SJCRH30 (cell line): ENCODE measurements around the gene GRIN2A. TPM values are rescaled to one million over a fixed set of nuclear protein-coding genes. Genes with fewer than 3 reads are reported as not detected.

Experiments used
- DNase-seq, 2 experiments: peaks; one replicate each; pipeline ENCODE4 v3.0.0-alpha.2; 2015 to 2020
- H3K27ac ChIP-seq: fragments of 250-450 bp; sonication (Bioruptor Pico); 2 replicates; pipeline ENCODE4 v1.5.1; 2020; ENCODE audit warnings: mild to moderate bottlenecking, moderate library complexity
- H3K27me3 ChIP-seq: fragments of 250-450 bp; sonication (Bioruptor Pico); 2 replicates; pipeline ENCODE4 v1.5.1; 2020; ENCODE audit warnings: mild to moderate bottlenecking, moderate library complexity
- H3K36me3 ChIP-seq: fragments of 250-450 bp; sonication (Bioruptor Pico); 2 replicates; pipeline ENCODE4 v1.5.1; 2020; ENCODE audit warnings: mild to moderate bottlenecking, moderate library complexity
- H3K4me1 ChIP-seq: fragments of 250-450 bp; sonication (Bioruptor Pico); 2 replicates; pipeline ENCODE4 v1.5.1; 2020; ENCODE audit warnings: mild to moderate bottlenecking, moderate library complexity
- H3K4me3 ChIP-seq: fragments of 250-450 bp; sonication (Bioruptor Pico); 2 replicates; pipeline ENCODE4 v1.5.1; 2020; ENCODE audit warnings: mild to moderate bottlenecking, moderate library complexity
- H3K9me3 ChIP-seq: fragments of 250-450 bp; sonication (Bioruptor Pico); replicated peaks from 2 replicates; pipeline ENCODE4 v1.5.1; 2020; ENCODE audit warnings: mild to moderate bottlenecking, moderate library complexity
- total RNA-seq: library from RNA; depleted of rRNA; stranded (reverse); fragments of >200 nt; shearing (Covaris generic); gene quantifications from 2 replicates; pipeline ENCODE4 v1.2.3, GENCODE V29; 2014

GRIN2A gene
- total RNA-seq, 1 experiment from 2014 or later: 0.38 TPM

DNA sequence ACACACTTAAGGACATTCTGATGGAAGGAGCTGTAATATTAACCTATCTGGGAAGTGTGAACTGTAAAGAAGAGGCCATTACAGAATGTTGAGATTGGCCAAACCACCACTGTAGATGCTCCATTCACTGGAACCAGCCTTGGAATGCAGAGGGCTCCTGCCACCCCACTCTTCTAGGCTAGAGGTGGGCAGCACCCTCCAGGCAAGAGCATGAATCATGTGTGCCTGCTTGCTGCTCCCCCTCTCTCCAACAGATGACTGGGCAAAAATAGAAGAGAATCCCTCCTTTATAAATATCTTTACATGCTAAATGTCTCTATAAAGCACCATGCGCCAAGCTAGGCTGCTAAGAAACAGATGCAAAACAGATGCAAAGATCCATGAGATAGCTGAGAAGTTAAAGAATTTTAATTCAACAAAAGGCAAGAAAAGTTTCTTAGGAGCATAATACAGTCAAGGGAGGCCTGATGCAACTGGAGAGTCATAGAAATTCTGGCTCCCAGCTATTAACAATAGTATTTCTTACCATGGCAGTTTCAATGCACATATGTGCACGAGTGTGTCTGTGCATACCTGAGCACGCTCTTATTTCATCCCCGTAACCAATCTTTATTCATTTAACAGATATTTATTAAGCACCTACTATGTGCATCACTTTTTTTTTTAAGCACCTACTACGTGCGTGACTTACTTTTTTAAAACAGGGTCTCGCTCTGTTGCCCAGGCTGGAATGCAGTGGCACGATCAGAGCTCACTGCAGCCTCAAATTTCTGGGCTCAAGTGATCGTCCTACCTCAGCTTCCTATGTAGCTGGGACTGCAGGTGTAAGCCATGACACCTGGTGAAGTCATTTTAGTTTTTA is 53.6 kb downstream of the GRIN2A start:
- no peak overlapping the region for H3K27ac ChIP-seq
- H3K9me3 ChIP-seq: no peaks in the 10 kb centered on the region
- no peak for DNase-seq
- no peaks in the 10 kb centered on the region for H3K4me1 ChIP-seq
- H3K27me3 ChIP-seq: no peaks in the 10 kb centered on the region
- no peaks in the 10 kb centered on the region for H3K36me3 ChIP-seq
- H3K4me3 ChIP-seq: no peak overlapping the region

DNA sequence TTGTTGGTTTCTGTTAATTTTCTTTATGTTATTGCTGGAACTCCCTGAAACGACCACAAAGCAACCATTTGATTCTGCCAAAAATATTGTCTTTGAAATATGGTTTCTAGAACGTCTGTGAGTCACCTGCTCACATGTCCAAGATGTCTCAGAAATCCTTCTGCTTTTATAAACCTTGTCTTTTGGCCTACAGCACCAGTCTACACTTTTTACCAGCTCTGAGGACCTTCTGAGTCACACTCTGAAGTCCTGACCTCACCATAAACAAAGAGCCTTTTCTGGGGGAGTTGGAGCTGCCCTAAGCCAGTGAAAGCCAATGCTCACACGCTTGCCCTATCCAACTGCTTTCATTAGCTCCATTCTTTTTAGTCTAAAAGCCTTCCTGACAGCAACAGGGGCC is 55.5 kb downstream of the GRIN2A start:
- DNase-seq: no peak
- no peaks in the 10 kb centered on the region for H3K27me3 ChIP-seq
- no peak overlapping the region for H3K27ac ChIP-seq
- no peaks in the 10 kb centered on the region for H3K36me3 ChIP-seq
- H3K4me1 ChIP-seq: no peaks in the 10 kb centered on the region
- H3K9me3 ChIP-seq: no peaks in the 10 kb centered on the region
- no peak overlapping the region for H3K4me3 ChIP-seq

DNA sequence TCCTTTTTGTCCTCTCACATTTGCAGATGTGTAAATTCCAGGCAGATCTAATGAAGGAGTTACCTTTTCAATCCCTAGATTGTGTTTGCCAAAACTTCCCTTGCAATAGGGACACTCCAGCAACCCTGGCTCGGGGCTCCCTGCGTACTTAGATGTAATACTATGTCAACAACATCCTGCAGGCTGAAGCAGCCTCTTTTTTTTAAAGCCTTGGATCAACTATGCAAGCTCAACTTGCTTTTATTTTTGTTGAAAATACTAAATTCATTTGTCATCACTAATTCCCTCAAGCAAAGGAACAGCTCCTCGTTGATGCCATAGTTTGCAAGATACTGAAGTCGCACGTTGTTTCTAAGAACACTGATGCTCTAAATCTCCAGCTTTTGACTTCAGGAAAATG is 59.1 kb downstream of the GRIN2A start:
- Histone ChIP-seq H3K4me3 (no peak overlapping the region), H3K4me1 (no peaks in the 10 kb centered on the region), H3K9me3 (no peaks in the 10 kb centered on the region), H3K27ac (no peak overlapping the region), H3K27me3 (no peaks in the 10 kb centered on the region), H3K36me3 (no peaks in the 10 kb centered on the region)
- DNase-seq: no peak

DNA sequence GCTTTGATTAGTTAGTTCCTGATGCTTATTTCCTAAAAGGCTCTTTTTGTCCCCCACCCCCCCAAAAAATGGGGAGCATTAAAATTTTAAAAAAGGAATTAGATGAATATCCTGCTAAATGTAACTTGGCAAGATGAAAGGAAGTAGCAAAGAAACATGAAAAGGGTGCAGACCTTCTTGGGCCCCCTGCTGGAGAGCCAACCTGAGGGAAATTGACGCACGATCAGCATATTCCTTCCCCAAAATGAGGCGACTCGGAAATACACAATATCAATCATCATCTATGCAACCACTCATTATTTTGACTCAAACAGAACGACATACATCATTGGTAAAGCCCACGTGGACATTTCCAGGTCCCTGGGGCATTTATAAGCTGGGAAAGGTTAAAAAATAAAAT is 59.7 kb downstream of the GRIN2A start:
- Histone ChIP-seq H3K27ac (no peak overlapping the region), H3K36me3 (no peaks in the 10 kb centered on the region), H3K9me3 (no peaks in the 10 kb centered on the region), H3K4me1 (no peaks in the 10 kb centered on the region), H3K4me3 (no peak overlapping the region), H3K27me3 (no peaks in the 10 kb centered on the region)
- DNase-seq: no peak

DNA sequence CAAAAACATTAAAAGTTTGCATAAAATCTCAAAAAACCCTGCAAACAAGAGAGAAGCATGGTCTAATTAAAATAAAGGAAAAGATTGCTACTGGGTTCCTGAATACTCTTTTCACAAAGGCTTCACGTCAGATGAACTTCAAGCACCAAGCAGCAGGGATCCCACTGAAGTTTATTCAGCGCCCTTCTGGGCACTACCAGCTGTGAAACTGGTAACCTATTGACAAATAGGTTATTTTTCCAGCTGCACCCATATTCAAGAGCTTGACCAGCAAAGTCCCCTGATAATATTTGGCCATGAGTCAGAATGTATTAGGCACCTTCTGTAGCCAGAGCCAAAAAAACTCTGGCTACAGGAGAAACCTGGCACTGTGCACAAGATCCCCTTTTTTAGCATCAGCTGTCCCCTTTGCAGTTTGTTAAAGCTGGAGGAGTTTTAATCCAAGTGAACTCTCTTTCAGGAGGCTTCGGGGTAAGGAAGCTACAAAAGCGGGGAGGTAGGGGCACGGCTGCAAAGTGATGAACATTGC is 60.3 kb downstream of the GRIN2A start:
- Histone ChIP-seq H3K9me3 (no peaks in the 10 kb centered on the region), H3K4me3 (no peak overlapping the region), H3K36me3 (no peaks in the 10 kb centered on the region), H3K27ac (no peak overlapping the region), H3K27me3 (no peaks in the 10 kb centered on the region), H3K4me1 (no peaks in the 10 kb centered on the region)
- no peak for DNase-seq

DNA sequence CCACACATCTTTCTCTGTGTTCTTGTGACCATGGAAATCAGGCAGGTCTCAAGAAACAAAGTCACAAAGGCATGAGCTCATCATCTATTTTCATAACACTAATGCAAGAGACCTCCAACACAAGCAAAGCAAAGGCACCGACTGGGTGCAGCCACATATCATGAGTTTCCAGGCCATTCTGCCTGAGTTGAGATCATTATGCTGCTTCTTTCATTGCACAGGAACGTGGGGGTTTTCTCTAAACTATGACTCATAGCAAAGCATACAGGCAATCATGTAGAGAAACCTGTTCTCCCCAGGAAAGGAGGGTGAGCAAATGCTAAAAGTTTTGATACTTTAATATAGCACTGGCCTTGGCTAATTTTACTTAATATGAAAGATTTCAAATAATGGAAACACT is 60.7 kb downstream of the GRIN2A start:
- Histone ChIP-seq H3K4me3 (no peak overlapping the region), H3K4me1 (no peaks in the 10 kb centered on the region), H3K27me3 (no peaks in the 10 kb centered on the region), H3K9me3 (no peaks in the 10 kb centered on the region), H3K36me3 (no peaks in the 10 kb centered on the region), H3K27ac (no peak overlapping the region)
- no peak for DNase-seq

DNA sequence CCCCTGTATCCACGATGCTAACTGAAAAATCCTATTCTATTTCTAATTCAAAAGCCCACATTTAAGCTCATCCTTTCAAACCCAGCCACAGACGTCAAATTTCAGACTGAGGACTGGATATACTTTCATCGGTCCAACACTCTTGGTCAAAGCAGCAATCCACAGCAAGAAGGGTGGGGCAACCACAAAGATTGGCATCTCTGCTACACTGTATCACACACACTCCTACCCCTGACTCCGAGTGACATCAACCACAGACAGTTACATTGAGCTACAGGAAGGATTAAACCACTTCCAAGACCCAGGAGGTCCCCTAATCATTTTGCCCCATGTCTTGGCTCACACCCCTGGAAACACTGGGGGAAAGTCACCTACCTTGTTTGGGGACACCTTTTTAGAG is 61.3 kb downstream of the GRIN2A start:
- H3K4me3 ChIP-seq: no peak overlapping the region
- H3K4me1 ChIP-seq: no peaks in the 10 kb centered on the region
- H3K27me3 ChIP-seq: no peaks in the 10 kb centered on the region
- H3K9me3 ChIP-seq: no peaks in the 10 kb centered on the region
- H3K36me3 ChIP-seq: no peaks in the 10 kb centered on the region
- no peak overlapping the region for H3K27ac ChIP-seq
- no peak for DNase-seq

DNA sequence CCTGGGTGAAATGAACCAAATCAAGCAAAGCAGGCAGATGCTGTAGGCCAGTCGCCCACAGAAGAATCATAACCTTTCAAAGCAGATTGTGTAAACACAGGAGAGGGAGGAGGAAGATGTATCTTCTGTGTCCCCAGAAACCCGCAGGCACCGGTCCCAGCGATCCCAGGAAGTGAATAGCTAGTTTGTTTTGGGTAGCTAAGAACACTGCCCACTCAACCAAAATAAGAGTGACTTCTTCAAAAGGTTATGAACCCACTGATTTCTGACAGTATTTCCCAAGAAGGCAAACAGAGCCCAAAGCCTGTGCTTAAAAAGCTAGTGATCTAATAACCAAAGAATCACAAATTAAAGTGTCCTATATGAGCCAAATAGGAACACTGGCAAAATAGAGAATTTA is 67.8 kb downstream of the GRIN2A start:
- DNase-seq: no peak
- Histone ChIP-seq H3K36me3 (no peaks in the 10 kb centered on the region), H3K27ac (no peak overlapping the region), H3K27me3 (no peaks in the 10 kb centered on the region), H3K9me3 (no peaks in the 10 kb centered on the region), H3K4me1 (no peaks in the 10 kb centered on the region), H3K4me3 (no peak overlapping the region)

DNA sequence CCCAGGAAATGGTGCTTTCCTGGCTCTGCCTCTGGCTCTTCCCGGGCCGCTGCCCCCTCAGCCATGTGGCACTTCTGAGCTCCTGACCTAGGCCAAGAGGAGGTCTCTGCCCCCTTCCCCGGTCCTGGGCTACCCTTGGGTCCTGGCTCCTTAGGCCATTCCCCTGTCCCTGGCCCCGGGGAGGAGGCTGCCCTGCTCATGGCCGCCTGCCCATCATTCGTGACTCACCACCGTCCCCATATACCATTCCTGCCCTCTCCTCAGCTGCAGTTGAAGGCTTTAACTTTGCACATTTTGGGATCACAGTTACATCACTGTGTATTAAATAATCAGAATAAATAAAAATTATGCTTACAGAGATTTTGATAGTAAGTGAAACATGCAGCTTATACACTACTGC is 69.0 kb downstream of the GRIN2A start:
- Histone ChIP-seq H3K27ac (no peak overlapping the region), H3K27me3 (no peaks in the 10 kb centered on the region), H3K4me3 (no peak overlapping the region), H3K36me3 (no peaks in the 10 kb centered on the region), H3K9me3 (no peaks in the 10 kb centered on the region), H3K4me1 (no peaks in the 10 kb centered on the region)
- no peak for DNase-seq

DNA sequence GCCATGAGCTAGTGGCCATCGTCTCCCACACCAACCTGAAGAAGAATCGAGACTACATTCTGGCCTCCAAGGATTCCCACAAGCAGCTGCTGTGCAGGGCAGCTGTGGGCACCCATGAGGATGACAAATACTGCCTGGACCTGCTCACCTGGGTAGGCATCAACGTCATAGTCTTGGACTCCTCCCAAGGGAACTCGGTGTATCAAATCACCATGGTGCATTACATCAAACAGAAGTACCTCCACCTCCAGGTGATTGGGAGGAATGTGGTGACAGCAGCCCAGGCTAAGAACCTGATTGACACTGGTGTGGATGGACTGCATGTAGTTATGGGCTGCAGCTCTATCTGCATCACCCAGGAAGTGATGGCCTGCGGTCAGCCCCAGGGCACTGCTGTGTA is 70.2 kb downstream of the GRIN2A start:
- Histone ChIP-seq H3K4me3 (no peak overlapping the region), H3K9me3 (no peaks in the 10 kb centered on the region), H3K36me3 (no peaks in the 10 kb centered on the region), H3K27me3 (no peaks in the 10 kb centered on the region), H3K4me1 (no peaks in the 10 kb centered on the region), H3K27ac (no peak overlapping the region)
- DNase-seq: no peak

DNA sequence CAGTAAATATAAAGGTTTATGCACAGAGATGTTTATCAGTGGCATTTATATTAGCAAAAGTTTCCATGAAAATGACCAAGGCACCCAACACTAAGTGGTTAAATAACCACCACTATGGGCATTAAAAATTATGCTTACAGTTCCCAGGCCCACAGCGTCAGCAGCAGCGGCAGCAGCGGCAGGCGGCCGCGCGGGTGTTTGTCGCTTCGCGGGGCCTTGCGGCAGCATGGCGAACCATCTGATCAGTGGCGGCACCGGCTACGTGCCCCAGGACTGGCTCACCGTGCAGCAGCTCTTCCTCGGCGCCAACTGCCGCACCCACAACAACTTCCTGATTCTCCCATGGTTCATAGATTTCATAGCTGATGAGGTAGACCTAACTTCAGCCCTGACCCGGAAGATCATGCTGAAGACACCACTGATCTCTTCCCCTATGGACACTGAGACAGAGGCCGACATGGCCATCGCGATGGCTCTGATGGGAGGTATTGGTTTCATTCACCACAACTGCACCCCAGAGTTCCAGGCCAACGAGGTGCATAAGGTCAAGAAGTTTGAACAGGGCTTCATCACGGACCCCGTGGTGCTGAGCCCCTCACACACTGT is 71.0 kb downstream of the GRIN2A start:
- Histone ChIP-seq H3K27ac (no peak overlapping the region), H3K4me3 (no peak overlapping the region), H3K36me3 (no peaks in the 10 kb centered on the region), H3K4me1 (no peaks in the 10 kb centered on the region), H3K9me3 (no peaks in the 10 kb centered on the region), H3K27me3 (no peaks in the 10 kb centered on the region)
- no peak for DNase-seq

DNA sequence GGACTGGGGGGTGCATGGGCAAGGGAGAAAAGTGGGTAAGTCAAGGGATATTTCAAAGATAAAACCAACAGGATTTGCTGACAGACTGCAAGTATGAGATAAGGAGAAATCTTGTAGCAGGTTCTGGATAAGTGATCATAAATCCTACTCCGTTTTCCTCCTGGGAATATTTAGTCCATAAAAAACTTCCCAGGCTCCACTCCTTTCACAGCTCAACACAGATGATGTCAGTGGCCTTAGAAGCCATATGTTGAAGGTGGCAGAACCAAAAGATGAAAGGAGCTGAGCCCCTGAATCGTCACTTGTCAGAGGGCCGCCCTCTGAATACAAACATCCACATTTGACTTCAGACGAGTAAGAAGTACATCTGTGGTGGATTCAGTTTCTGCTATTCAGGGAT is 71.7 kb downstream of the GRIN2A start:
- H3K36me3 ChIP-seq: no peaks in the 10 kb centered on the region
- no peak for DNase-seq
- H3K4me3 ChIP-seq: no peak overlapping the region
- no peaks in the 10 kb centered on the region for H3K27me3 ChIP-seq
- H3K27ac ChIP-seq: no peak overlapping the region
- H3K9me3 ChIP-seq: no peaks in the 10 kb centered on the region
- no peaks in the 10 kb centered on the region for H3K4me1 ChIP-seq

DNA sequence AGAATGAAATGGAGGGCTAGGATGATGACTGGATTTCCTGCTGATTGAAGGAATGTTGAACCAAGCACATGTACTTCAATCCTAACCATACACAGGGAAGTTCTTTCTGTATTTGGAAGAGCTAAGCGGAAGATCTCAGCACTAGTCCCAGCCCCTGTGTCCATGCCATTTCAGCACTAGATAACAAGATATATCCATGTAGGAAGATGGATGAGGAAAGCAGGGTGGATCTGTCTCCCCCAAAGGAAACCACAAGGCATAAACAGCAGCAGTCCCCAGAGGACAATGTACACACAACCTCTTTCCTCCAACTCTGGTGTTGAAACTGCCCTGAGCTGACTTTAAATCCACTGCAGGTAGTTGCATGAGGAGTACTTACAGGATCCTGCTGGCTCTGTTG is 75.1 kb downstream of the GRIN2A start:
- DNase-seq: no peak
- no peaks in the 10 kb centered on the region for H3K27me3 ChIP-seq
- H3K27ac ChIP-seq: no peak overlapping the region
- no peaks in the 10 kb centered on the region for H3K36me3 ChIP-seq
- no peaks in the 10 kb centered on the region for H3K9me3 ChIP-seq
- no peaks in the 10 kb centered on the region for H3K4me1 ChIP-seq
- H3K4me3 ChIP-seq: no peak overlapping the region

DNA sequence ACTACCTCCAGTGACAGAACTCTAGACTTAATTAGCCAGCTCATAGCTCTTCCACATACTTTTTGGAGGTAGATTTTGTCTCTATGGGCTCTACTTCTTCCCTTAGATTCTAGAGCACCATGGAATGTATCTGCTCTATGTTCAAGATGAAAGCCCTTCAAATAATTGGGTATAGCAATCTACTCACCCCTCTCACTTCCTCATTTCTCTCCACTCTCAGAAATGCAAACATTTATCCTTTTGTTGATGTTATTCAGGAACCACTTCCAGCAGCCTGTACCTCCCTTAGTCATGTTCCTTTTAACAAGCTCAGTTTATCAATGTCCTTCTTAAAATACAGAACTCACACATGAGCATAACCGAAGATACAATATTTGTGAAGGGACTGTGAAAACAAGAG is 78.5 kb downstream of the GRIN2A start:
- H3K4me3 ChIP-seq: no peak overlapping the region
- H3K9me3 ChIP-seq: no peaks in the 10 kb centered on the region
- H3K27me3 ChIP-seq: no peaks in the 10 kb centered on the region
- H3K36me3 ChIP-seq: no peaks in the 10 kb centered on the region
- H3K27ac ChIP-seq: no peak overlapping the region
- no peak for DNase-seq
- H3K4me1 ChIP-seq: no peaks in the 10 kb centered on the region

DNA sequence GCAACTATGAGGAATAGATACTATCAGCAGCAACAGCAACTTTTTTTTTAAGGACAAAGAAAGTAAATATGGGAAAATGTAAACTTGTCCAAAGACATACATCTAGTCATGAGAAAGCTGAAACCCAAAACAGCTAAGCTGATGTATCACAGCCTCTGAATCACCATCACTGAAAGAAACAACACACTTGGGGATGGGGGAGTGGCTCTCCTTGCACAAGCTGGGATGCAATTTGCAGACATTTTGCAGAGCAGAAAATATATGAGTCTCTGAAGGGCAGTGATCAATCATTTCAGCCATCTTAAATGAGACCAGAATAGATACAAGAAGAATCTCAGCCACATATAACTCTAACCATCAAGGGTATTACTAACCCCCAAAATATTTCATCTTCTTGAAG is 79.1 kb downstream of the GRIN2A start:
- Histone ChIP-seq H3K27me3 (no peaks in the 10 kb centered on the region), H3K4me1 (no peaks in the 10 kb centered on the region), H3K36me3 (no peaks in the 10 kb centered on the region), H3K27ac (no peak overlapping the region), H3K4me3 (no peak overlapping the region), H3K9me3 (no peaks in the 10 kb centered on the region)
- DNase-seq: no peak

DNA sequence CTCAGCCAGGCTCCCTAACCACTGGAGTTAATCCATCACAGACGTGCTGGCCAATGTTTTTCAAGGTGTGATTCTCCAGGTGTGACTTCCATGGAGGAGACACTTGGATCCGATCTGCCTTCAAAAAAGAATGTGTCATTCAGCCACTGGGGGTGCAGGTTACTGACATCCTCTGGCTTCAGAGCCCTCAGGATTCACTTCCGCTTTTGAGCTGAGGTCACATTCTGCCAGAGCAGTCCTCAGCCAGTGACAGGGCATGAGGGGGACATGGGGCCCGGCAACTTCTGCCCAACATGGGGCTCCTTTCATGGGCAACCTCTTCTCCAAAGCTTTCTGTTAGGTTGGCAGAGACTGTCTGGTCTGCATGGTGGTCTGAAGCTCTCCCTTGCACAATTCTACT is 81.4 kb downstream of the GRIN2A start:
- Histone ChIP-seq H3K36me3 (no peaks in the 10 kb centered on the region), H3K9me3 (no peaks in the 10 kb centered on the region), H3K4me1 (no peaks in the 10 kb centered on the region), H3K4me3 (no peak overlapping the region), H3K27ac (no peak overlapping the region), H3K27me3 (no peaks in the 10 kb centered on the region)
- no peak for DNase-seq
